ENCODE results near the gene CYS1. TPM values are rescaled to one million over a fixed set of nuclear protein-coding genes. Genes with fewer than 3 reads are reported as not detected.

CYS1 gene
- polyA plus RNA-seq, 1 donor (not counting 4 experiments of a cell fraction or from before 2014, with no cell fraction given), result 0.14 TPM

DNA sequence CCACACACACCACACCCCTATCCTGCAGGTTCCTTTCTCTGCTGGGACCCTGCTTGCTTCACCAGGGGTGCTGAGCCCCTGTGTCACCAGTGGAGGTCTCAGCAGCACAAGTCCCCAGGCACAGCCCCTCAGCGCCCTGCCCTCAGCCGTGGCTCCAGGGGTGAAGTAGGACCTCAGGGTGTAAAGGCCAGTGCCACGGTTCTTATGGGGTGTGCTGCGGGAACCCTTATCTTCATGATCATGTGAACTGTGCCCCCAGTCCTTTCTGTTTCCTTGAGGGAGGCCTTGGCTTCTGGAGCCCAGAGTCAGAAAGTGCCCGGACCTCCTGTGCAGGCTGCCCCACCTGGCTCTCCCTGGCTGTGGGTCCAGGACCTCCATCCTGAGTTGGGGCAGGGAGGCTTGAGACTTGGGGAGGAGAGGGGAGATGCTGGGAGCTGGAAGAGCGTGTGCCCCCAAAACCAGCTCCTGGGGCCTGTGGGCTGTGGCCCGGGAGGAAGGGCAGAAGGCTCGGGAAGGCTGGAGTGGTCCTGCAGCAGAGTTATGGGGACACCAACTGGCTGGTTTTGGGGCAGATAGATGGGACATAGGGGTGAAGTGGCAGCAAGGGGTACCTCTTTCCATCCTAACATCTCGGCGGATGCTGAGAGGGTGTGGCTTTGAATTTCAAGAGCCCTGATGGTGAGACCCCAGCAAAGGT is 57.1 kb downstream of the CYS1 start:
- H3K36me3 ChIP-seq (ENCODE audit: control insufficient read depth in 2 of 2, extremely low read depth in 1 of 2, insufficient read depth in 2 of 2, low read length in 2 of 2), result no peaks in the 10 kb centered on the region
- no peak overlapping the region for H3K9ac ChIP-seq (ENCODE audit: control insufficient read depth, extremely low read depth, insufficient read depth, low read length)
- no peak overlapping the region for H3K4me2 ChIP-seq (ENCODE audit: control insufficient read depth, extremely low read depth, insufficient read depth, low read depth, low read length)
- TF ChIP-seq EZH2 (IDR thresholded peaks at IDR 0.05; ENCODE audit: low read length), result no peak
- TF ChIP-seq, protein P1, sequence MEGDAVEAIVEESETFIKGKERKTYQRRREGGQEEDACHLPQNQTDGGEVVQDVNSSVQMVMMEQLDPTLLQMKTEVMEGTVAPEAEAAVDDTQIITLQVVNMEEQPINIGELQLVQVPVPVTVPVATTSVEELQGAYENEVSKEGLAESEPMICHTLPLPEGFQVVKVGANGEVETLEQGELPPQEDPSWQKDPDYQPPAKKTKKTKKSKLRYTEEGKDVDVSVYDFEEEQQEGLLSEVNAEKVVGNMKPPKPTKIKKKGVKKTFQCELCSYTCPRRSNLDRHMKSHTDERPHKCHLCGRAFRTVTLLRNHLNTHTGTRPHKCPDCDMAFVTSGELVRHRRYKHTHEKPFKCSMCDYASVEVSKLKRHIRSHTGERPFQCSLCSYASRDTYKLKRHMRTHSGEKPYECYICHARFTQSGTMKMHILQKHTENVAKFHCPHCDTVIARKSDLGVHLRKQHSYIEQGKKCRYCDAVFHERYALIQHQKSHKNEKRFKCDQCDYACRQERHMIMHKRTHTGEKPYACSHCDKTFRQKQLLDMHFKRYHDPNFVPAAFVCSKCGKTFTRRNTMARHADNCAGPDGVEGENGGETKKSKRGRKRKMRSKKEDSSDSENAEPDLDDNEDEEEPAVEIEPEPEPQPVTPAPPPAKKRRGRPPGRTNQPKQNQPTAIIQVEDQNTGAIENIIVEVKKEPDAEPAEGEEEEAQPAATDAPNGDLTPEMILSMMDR (optimal IDR thresholded peaks at IDR 0.05 in 1 of 3, IDR thresholded peaks at IDR 0.05 in 1 of 3, conservative IDR thresholded peaks at IDR 0.05 in 1 of 3; ENCODE audit: extremely low read depth in 1 of 3, insufficient read depth in 2 of 3, low read length in 3 of 3), result peak in 1 of 3 experiments; percentile 30
- no peaks in the 10 kb centered on the region for H3K79me2 ChIP-seq (ENCODE audit: control insufficient read depth, insufficient read depth, low read length)
- dilution Hi-C loops (cut with MboI; ENCODE audit: extremely low pct_ligation_motif_present, low sequenced_read_pairs), result no loop called here
- FAIRE-seq (no peak), DNase-seq (ENCODE audit: low read depth, low spot score) (no peak)
- H3K27ac ChIP-seq (ENCODE audit: control insufficient read depth, insufficient read depth, low read length), result no peak overlapping the region
- H3K9me1 ChIP-seq (ENCODE audit: control insufficient read depth, extremely low read depth, insufficient read depth, low read length), result no peaks in the 10 kb centered on the region
- H3K9me3 ChIP-seq (ENCODE audit: control insufficient read depth, low read depth, low read length), result no peaks in the 10 kb centered on the region
- no peak overlapping the region for H3K4me3 ChIP-seq (ENCODE audit: control insufficient read depth in 2 of 3, extremely low read depth in 1 of 3, insufficient read depth in 2 of 3, low read depth in 1 of 3, low read length in 3 of 3)
- peaks cover 18% of the 10 kb centered on the region for H3K4me1 ChIP-seq (ENCODE audit: control insufficient read depth, extremely low read depth, insufficient read depth, low read length)
- H3K27me3 ChIP-seq (ENCODE audit: control insufficient read depth, extremely low read depth, insufficient read depth, low read length), result no peaks in the 10 kb centered on the region
- no peak overlapping the region for H2AFZ ChIP-seq (ENCODE audit: control insufficient read depth, low read length)
- no peaks in the 10 kb centered on the region for H4K20me1 ChIP-seq (ENCODE audit: control insufficient read depth, extremely low read depth, insufficient read depth, low read length)

DNA sequence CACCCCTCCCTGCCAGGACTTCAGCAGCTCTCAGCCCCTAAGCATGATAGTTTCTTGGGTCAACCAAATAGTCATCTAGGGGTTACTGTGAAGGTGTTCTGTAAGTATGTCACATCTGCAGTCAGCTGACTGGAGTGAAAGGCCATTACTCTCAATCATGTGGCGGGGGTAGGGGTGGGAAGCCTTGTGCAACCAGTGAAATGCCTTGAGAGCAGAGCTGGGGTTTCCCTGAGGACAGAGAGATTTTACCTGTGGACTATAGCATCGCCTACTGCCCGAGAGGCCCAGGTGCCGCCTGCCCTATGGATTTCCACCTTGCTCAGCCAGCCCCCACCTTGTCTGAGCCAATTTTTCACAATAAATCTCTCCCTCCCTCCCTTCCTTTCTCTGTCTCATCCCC is 57.8 kb downstream of the CYS1 start:
- dilution Hi-C loops (cut with MboI; ENCODE audit: extremely low pct_ligation_motif_present, low sequenced_read_pairs), result no loop called here
- Histone ChIP-seq H3K36me3 (ENCODE audit: control insufficient read depth in 2 of 2, extremely low read depth in 1 of 2, insufficient read depth in 2 of 2, low read length in 2 of 2) (no peaks in the 10 kb centered on the region), H3K4me1 (ENCODE audit: control insufficient read depth, extremely low read depth, insufficient read depth, low read length) (peaks cover 18% of the 10 kb centered on the region), H3K27ac (ENCODE audit: control insufficient read depth, insufficient read depth, low read length) (no peak overlapping the region), H2AFZ (ENCODE audit: control insufficient read depth, low read length) (no peak overlapping the region), H3K79me2 (ENCODE audit: control insufficient read depth, insufficient read depth, low read length) (no peaks in the 10 kb centered on the region), H3K9ac (ENCODE audit: control insufficient read depth, extremely low read depth, insufficient read depth, low read length) (no peak overlapping the region), H3K4me2 (ENCODE audit: control insufficient read depth, extremely low read depth, insufficient read depth, low read depth, low read length) (no peak overlapping the region), H3K9me3 (ENCODE audit: control insufficient read depth, low read depth, low read length) (no peaks in the 10 kb centered on the region), H3K4me3 (ENCODE audit: control insufficient read depth in 2 of 3, extremely low read depth in 1 of 3, insufficient read depth in 2 of 3, low read depth in 1 of 3, low read length in 3 of 3) (no peak overlapping the region), H3K9me1 (ENCODE audit: control insufficient read depth, extremely low read depth, insufficient read depth, low read length) (no peaks in the 10 kb centered on the region), H4K20me1 (ENCODE audit: control insufficient read depth, extremely low read depth, insufficient read depth, low read length) (no peaks in the 10 kb centered on the region), H3K27me3 (ENCODE audit: control insufficient read depth, extremely low read depth, insufficient read depth, low read length) (no peaks in the 10 kb centered on the region)
- FAIRE-seq, result no peak
- TF ChIP-seq EZH2 (IDR thresholded peaks at IDR 0.05; ENCODE audit: low read length), result no peak
- TF ChIP-seq, protein P1 (optimal IDR thresholded peaks at IDR 0.05 in 1 of 3, IDR thresholded peaks at IDR 0.05 in 1 of 3, conservative IDR thresholded peaks at IDR 0.05 in 1 of 3; ENCODE audit: extremely low read depth in 1 of 3, insufficient read depth in 2 of 3, low read length in 3 of 3), result no peak
- DNase-seq (ENCODE audit: low read depth, low spot score), result no peak
